Neutrophil (primary cell): Measurements from ENCODE around the gene KMT2C.
"Not testable (repeated sequence)": the region's sequence is repeated elsewhere in the genome, so short reads cannot be mapped to it uniquely, and the experiment has no call there.

Experiments
- H3K27ac ChIP-seq: fragments of 200-600 bp; sonication (generic); 2 replicates; pipeline ENCODE4 v1.5.1; 2016; ENCODE audit warnings: mild to moderate bottlenecking, moderate library complexity
- H3K27me3 ChIP-seq: fragments of 200-600 bp; sonication (generic); 2 replicates; pipeline ENCODE4 v1.6.0; 2016; ENCODE audit warnings: mild to moderate bottlenecking
- H3K36me3 ChIP-seq: fragments of 200-600 bp; sonication (generic); 2 replicates; pipeline ENCODE4 v1.5.1; 2017
- H3K4me1 ChIP-seq, 2 experiments: fragments of 200-600 bp in 1 of 2; sonication (generic) in 1 of 2; 1 replicate in 1 of 2; 2 replicates in 1 of 2; pipeline versions ENCODE4 v1.5.1 to v1.6.1; 2013 to 2016; ENCODE audit warnings: low read depth in 1 of 2, low read length in 1 of 2, mild to moderate bottlenecking in 1 of 2, moderate library complexity in 1 of 2; ENCODE audit not compliant: control insufficient read depth in 1 of 2, insufficient read depth in 1 of 2
- H3K4me3 ChIP-seq, 2 experiments: fragments of 200-600 bp in 1 of 2; sonication (generic) in 1 of 2; 1 replicate in 1 of 2; 2 replicates in 1 of 2; pipeline ENCODE4 v1.5.1; 2013 to 2016; ENCODE audit warnings: low read depth in 1 of 2, low read length in 1 of 2, mild to moderate bottlenecking in 1 of 2, moderate library complexity in 1 of 2
- H3K9me3 ChIP-seq: fragments of 200-600 bp; sonication (generic); 2 replicates; pipeline ENCODE4 v1.5.1; 2016
- TF ChIP-seq, protein P1 (sequence below): fragments of 200-600 bp; sonication (generic); IDR thresholded peaks from 2 replicates; pipeline ENCODE4 v1.5.1; 2016; ENCODE audit warnings: antibody characterized with exemption

Gene KMT2C

GRCh38 chr7:152266859-152267258, 168.9 kb downstream of the KMT2C start:
- H3K27ac ChIP-seq, H3K4me1 ChIP-seq, H3K4me3 ChIP-seq, H3K27me3 ChIP-seq, H3K9me3 ChIP-seq: not testable (repeated sequence)
- H3K36me3 ChIP-seq: peaks cover 45% of the 10 kb centered on the region

DNA sequence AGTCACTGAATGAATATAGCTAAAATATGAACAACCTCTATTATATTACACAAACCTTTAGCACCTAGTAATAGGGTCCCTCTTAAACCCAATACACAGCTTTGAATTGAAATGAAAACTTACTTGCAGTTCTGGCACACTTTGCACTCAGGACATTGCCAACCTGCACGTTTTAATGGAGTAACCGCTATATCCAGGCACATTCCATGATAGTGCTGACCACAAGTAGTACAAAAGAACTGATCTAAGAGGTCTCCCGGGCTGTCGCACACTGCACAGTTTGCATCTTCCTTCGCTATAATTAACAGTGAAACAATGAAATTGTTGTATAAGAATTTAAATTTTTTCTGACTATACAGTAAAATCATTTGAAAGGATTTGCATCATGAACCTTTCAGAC, 170.9 kb downstream of the KMT2C start:
- not testable (repeated sequence) for H3K27me3 ChIP-seq, H3K9me3 ChIP-seq, H3K27ac ChIP-seq, H3K4me3 ChIP-seq, H3K4me1 ChIP-seq
- peaks cover 35% of the 10 kb centered on the region for H3K36me3 ChIP-seq

DNA sequence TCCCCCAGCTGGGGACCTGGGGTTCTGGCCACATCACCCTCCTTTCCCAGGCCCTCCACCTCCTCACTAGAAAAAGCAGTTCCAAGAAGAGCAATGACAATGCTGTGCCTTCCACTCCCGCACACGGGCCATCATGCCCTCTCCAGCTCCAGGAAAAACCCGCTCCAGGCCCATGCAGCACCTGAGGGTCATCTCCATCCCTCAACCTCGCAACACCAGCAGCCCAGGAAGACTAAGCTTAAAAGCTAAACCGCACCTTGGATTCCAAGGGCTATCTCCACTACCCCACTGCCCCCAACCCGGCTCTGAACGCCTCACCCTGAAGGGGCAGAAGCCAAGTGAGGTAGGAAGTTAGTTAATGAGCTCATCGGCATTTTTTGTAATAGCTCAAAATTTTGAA, 173.7 kb downstream of the KMT2C start:
- not testable (repeated sequence) for H3K27ac ChIP-seq, H3K4me3 ChIP-seq, H3K4me1 ChIP-seq, H3K9me3 ChIP-seq, H3K27me3 ChIP-seq
- peaks cover 35% of the 10 kb centered on the region for H3K36me3 ChIP-seq

- peaks cover 35% of the 10 kb centered on the region for H3K36me3 ChIP-seq
- H3K27me3 ChIP-seq, H3K4me1 ChIP-seq, H3K4me3 ChIP-seq, H3K27ac ChIP-seq, H3K9me3 ChIP-seq: not testable (repeated sequence)
Observed at GRCh38 chr7:152259645-152260044, 176.2 kb downstream of the KMT2C start.

GRCh38 chr7:152247851-152248250, 188.0 kb downstream of the KMT2C start:
- H3K36me3 ChIP-seq: peaks cover 51% of the 10 kb centered on the region
- H3K27me3 ChIP-seq, H3K4me1 ChIP-seq, H3K9me3 ChIP-seq, H3K4me3 ChIP-seq, H3K27ac ChIP-seq: not testable (repeated sequence)

DNA sequence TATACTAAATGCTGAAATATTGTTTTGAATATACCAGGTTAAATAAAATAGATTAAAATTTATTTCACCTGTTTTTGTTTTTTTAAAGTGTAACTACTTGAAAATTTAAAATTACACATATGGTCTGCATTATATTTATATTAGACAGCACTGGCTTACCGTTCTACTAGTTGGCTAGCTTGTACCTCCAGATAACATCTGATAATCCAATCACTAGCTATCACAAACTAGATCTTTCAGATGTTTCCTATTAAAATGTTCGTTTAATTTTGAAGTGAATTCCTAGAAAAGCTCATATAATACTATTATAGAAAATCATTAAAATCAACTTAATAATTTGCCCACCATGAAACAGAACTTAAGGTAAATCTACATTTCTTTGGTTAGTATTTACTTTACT, 190.4 kb downstream of the KMT2C start:
- not testable (repeated sequence) for H3K4me1 ChIP-seq, H3K9me3 ChIP-seq, H3K4me3 ChIP-seq, H3K27me3 ChIP-seq, H3K27ac ChIP-seq
- peaks cover 34% of the 10 kb centered on the region for H3K36me3 ChIP-seq

GRCh38 chr7:152243464-152243863, 192.3 kb downstream of the KMT2C start:
- H3K36me3 ChIP-seq: peaks cover 27% of the 10 kb centered on the region
- H3K4me1 ChIP-seq, H3K4me3 ChIP-seq, H3K9me3 ChIP-seq, H3K27ac ChIP-seq, H3K27me3 ChIP-seq: not testable (repeated sequence)

- H3K4me1 ChIP-seq, H3K27me3 ChIP-seq, H3K4me3 ChIP-seq, H3K9me3 ChIP-seq, H3K27ac ChIP-seq: not testable (repeated sequence)
- peaks cover 20% of the 10 kb centered on the region for H3K36me3 ChIP-seq
Observed at GRCh38 chr7:152241301-152241700, 194.5 kb downstream of the KMT2C start.

GRCh38 chr7:152236306-152236705, 199.5 kb downstream of the KMT2C start:
- not testable (repeated sequence) for H3K4me1 ChIP-seq, H3K27ac ChIP-seq, H3K9me3 ChIP-seq, H3K27me3 ChIP-seq, H3K4me3 ChIP-seq
- H3K36me3 ChIP-seq: peaks cover 29% of the 10 kb centered on the region

DNA sequence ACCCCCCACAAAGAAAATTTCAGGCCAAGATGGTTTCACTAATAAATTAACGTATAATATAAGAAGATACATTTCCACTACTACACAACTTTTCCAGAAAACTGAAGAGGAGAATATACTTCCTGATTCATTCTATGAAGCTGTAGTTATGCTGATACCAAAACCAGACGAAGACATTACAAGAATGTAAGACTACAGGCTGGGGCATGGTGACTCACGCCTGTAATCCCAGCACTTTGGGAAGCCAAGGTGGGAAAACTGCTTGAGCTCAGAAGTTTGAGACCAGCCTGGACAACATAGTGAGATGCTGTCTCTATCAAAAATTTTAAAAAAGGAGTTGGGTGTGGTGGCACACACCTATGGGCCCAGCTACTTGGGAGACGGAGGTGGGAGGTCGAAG, 201.4 kb downstream of the KMT2C start:
- H3K27ac ChIP-seq, H3K27me3 ChIP-seq: not testable (repeated sequence)
- peaks cover 48% of the 10 kb centered on the region for H3K36me3 ChIP-seq

DNA sequence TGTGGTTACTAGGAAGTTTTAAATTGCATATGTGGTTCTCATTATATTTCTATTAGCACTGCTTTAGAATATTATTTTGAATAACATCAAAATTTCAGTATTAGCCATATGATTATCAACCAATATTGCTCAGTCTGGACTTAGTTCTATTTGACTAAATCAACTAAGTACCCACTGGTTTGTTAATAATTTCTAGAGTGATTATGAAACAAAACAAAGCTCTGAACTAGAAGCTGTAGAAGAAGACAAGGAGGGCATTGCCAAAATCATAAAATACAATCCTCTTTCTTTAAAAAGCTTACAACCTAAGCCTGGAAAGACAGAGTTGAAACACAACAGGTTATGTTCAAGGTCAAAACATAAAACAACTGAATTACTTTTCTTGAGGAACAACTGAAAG, 204.7 kb downstream of the KMT2C start:
- H3K27ac ChIP-seq: no peak overlapping the region
- peaks cover 59% of the 10 kb centered on the region for H3K36me3 ChIP-seq
- no peaks in the 10 kb centered on the region for H3K27me3 ChIP-seq
- H3K9me3 ChIP-seq: no peaks in the 10 kb centered on the region
- no peak overlapping the region for H3K4me3 ChIP-seq
- TF ChIP-seq, protein P1, sequence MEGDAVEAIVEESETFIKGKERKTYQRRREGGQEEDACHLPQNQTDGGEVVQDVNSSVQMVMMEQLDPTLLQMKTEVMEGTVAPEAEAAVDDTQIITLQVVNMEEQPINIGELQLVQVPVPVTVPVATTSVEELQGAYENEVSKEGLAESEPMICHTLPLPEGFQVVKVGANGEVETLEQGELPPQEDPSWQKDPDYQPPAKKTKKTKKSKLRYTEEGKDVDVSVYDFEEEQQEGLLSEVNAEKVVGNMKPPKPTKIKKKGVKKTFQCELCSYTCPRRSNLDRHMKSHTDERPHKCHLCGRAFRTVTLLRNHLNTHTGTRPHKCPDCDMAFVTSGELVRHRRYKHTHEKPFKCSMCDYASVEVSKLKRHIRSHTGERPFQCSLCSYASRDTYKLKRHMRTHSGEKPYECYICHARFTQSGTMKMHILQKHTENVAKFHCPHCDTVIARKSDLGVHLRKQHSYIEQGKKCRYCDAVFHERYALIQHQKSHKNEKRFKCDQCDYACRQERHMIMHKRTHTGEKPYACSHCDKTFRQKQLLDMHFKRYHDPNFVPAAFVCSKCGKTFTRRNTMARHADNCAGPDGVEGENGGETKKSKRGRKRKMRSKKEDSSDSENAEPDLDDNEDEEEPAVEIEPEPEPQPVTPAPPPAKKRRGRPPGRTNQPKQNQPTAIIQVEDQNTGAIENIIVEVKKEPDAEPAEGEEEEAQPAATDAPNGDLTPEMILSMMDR: no peak
- H3K4me1 ChIP-seq: no peaks in the 10 kb centered on the region

More for the DNA sequence above, 201.4 kb downstream of the KMT2C start:
- H3K4me3 ChIP-seq, H3K4me1 ChIP-seq, H3K9me3 ChIP-seq: not testable (repeated sequence)

GRCh38 chr7:152219556-152219955, 216.2 kb downstream of the KMT2C start:
- H3K4me3 ChIP-seq, H3K27me3 ChIP-seq: not testable (repeated sequence)
- peaks cover 75% of the 10 kb centered on the region for H3K36me3 ChIP-seq

DNA sequence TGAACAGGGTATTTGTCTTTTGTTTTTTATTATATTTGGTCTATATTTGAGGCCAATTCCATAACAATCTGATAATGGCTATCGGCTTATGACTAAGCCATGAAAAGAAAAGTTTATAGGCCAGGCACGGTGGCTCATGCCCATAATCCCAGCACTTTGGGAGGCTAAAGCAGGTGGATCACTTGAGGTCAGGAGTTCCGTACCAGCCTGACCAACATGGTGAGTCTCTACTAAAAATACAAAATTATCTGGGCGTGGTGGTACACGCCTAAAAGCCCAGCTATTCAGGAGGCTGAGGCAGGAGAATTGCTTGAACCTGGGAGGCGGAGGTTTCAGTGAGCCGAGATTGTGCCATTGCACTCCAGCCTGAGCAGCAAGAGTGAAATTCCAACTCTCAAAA, 227.0 kb downstream of the KMT2C start:
- H3K9me3 ChIP-seq, H3K4me3 ChIP-seq, H3K4me1 ChIP-seq, H3K27me3 ChIP-seq, H3K27ac ChIP-seq: not testable (repeated sequence)
- H3K36me3 ChIP-seq: peaks cover 28% of the 10 kb centered on the region

More at GRCh38 chr7:152219556-152219955, 216.2 kb downstream of the KMT2C start:
- not testable (repeated sequence) for H3K27ac ChIP-seq, H3K9me3 ChIP-seq, H3K4me1 ChIP-seq

DNA sequence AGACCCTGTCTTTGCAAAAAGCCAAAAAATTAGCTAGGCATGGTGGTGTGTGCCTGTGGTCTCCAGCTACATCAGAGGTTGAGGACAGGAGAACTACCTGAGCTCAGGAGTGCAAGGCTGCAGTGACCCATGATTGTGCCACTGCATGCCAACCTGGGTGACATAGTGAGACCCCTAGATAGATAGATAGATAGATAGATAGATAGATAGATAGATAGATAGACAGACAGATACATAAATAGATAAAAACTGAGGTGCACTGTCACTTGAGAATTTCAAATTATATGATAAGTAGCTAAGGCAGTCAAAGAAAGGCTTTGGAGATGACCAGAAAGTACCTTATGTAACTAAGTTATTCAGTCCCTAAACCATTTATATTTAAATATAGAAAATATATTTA, 231.4 kb downstream of the KMT2C start:
- H3K4me1 ChIP-seq, H3K27me3 ChIP-seq, H3K4me3 ChIP-seq, H3K27ac ChIP-seq, H3K9me3 ChIP-seq: not testable (repeated sequence)
- H3K36me3 ChIP-seq: peaks cover 44% of the 10 kb centered on the region
